Trophoblast cell (in vitro differentiated cells and primary cell): Measurements from ENCODE around the gene SLC35F1.
A peak's percentile ranks its signal among the peaks of the same experiment; 100 is the strongest.

Experiments
- DNase-seq, 2 donors: peaks; one replicate each; pipeline ENCODE4 v3.0.0-alpha.2; 2016
- H2AFZ ChIP-seq: 2 replicates; pipeline ENCODE4 v1.6.1; 2013; ENCODE audit warnings: low read length, moderate library complexity, mild to moderate bottlenecking; ENCODE audit not compliant: insufficient read depth, poor library complexity
- H2AK5ac ChIP-seq: 2 replicates; pipeline ENCODE4 v1.6.1; 2013; ENCODE audit warnings: mild to moderate bottlenecking, low read length
- H2BK120ac ChIP-seq: 2 replicates; pipeline ENCODE4 v1.6.1; 2013; ENCODE audit warnings: low read length, mild to moderate bottlenecking, moderate library complexity; ENCODE audit not compliant: insufficient read depth, poor library complexity
- H2BK12ac ChIP-seq: 2 replicates; pipeline ENCODE4 v1.6.1; 2013; ENCODE audit warnings: mild to moderate bottlenecking, low read length, moderate library complexity
- H2BK5ac ChIP-seq: 2 replicates; pipeline ENCODE4 v1.6.1; 2013; ENCODE audit warnings: low read length, low read depth, moderate library complexity, mild to moderate bottlenecking; ENCODE audit not compliant: poor library complexity
- H3K14ac ChIP-seq: 2 replicates; pipeline ENCODE4 v1.6.1; 2013; ENCODE audit warnings: mild to moderate bottlenecking, low read length
- H3K18ac ChIP-seq: 2 replicates; pipeline ENCODE4 v1.6.1; 2013; ENCODE audit warnings: mild to moderate bottlenecking, low read length
- H3K23ac ChIP-seq: 2 replicates; pipeline ENCODE4 v1.6.1; 2013; ENCODE audit warnings: low read length
- H3K27ac ChIP-seq: 2 replicates; pipeline ENCODE4 v1.5.1; 2013; ENCODE audit warnings: low read depth, mild to moderate bottlenecking, inconsistent platforms, low read length, moderate library complexity
- H3K27me3 ChIP-seq: 2 replicates; pipeline ENCODE4 v1.6.1; 2013; ENCODE audit warnings: inconsistent platforms, mild to moderate bottlenecking, low read length, moderate library complexity; ENCODE audit not compliant: insufficient read depth
- H3K36me3 ChIP-seq, 2 experiments: 1 replicate in 1 of 2; 2 replicates in 1 of 2; pipeline ENCODE4 v1.6.1; 2013; ENCODE audit warnings: low read length in 2 of 2, mild to moderate bottlenecking in 2 of 2, moderate library complexity in 1 of 2; ENCODE audit not compliant: insufficient read depth in 2 of 2, control insufficient read depth in 1 of 2
- H3K4ac ChIP-seq: 2 replicates; pipeline ENCODE4 v1.6.1; 2013; ENCODE audit warnings: low read depth, mild to moderate bottlenecking, low read length, moderate library complexity
- H3K4me1 ChIP-seq, 2 experiments: 1 replicate in 1 of 2; 2 replicates in 1 of 2; pipeline ENCODE4 v1.6.1; 2013; ENCODE audit warnings: low read length in 2 of 2, mild to moderate bottlenecking in 2 of 2, moderate library complexity in 1 of 2; ENCODE audit not compliant: insufficient read depth in 2 of 2, control insufficient read depth in 1 of 2
- H3K4me2 ChIP-seq: 2 replicates; pipeline ENCODE4 v1.6.1; 2013; ENCODE audit warnings: inconsistent platforms, mild to moderate bottlenecking, low read length, moderate library complexity
- H3K4me3 ChIP-seq: 2 replicates; pipeline ENCODE4 v1.5.1; 2013; ENCODE audit warnings: mild to moderate bottlenecking, low read depth, low read length, inconsistent platforms
- H3K79me1 ChIP-seq: one replicate; pipeline ENCODE4 v1.6.1; 2013; ENCODE audit warnings: low read length
- H3K79me2 ChIP-seq: 2 replicates; pipeline ENCODE4 v1.6.1; 2013; ENCODE audit warnings: low read length, mild to moderate bottlenecking; ENCODE audit not compliant: control insufficient read depth, insufficient read depth, poor library complexity
- H3K9ac ChIP-seq: 2 replicates; pipeline ENCODE4 v1.6.1; 2013; ENCODE audit warnings: mild to moderate bottlenecking, low read length
- H3K9me3 ChIP-seq: 2 replicates; pipeline ENCODE4 v1.6.1; 2013; ENCODE audit warnings: low read depth, mild to moderate bottlenecking, control low read depth, inconsistent platforms, low read length; ENCODE audit not compliant: insufficient read depth
- H4K12ac ChIP-seq: 2 replicates; pipeline ENCODE4 v1.6.1; 2013; ENCODE audit warnings: low read depth, mild to moderate bottlenecking, low read length, moderate library complexity
- H4K8ac ChIP-seq: 2 replicates; pipeline ENCODE4 v1.6.1; 2013; ENCODE audit warnings: low read depth, mild to moderate bottlenecking, low read length, moderate library complexity
- H4K91ac ChIP-seq: one replicate; pipeline ENCODE4 v1.6.1; 2013; ENCODE audit warnings: low read depth, mild to moderate bottlenecking, low read length, moderate library complexity
- WGBS: extraction: QIAGEN DNeasy Blood & Tissue Kit; methylation state at CpG from one replicate; pipeline ENCODE4 v1.1.7; 2013; ENCODE audit warnings: missing lambda C conversion rate; ENCODE audit not compliant: insufficient read length, insufficient coverage; ENCODE audit errors: extremely low coverage; 5-methylcytosine and 5-hydroxymethylcytosine counted together

The SLC35F1 gene

DNA sequence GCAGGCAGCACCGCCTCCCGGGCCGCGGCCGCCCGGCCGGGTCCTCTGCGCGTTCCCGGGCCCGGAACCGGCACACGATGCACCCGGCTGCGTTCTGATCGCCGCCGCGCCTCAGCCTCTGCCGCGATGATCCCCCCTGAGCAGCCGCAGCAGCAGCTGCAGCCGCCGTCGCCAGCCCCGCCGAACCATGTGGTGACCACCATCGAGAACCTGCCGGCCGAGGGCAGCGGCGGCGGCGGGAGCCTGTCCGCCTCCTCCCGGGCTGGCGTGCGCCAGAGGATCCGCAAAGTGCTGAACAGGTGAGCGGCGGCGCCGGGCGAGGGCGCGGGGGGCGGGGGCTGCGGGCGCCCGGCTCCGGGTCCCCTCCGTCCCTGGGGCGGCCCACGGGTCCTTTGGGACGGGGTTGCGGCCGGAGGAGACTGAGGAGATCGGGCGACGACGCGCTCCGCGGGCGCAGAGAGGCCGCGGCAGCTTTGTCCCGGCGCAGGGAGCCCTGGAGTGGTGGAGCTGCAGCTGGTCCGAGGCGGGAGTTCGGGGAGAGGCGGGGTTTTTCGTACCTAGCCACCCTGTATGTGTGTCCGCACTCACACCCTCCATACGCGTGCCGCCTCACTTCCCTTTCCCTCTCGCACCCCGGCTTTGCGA lies 659 bp downstream of the SLC35F1 start:
- Histone ChIP-seq H4K8ac (no peak overlapping the region), H3K4ac (no peak overlapping the region), H2BK120ac (no peak overlapping the region)

DNA sequence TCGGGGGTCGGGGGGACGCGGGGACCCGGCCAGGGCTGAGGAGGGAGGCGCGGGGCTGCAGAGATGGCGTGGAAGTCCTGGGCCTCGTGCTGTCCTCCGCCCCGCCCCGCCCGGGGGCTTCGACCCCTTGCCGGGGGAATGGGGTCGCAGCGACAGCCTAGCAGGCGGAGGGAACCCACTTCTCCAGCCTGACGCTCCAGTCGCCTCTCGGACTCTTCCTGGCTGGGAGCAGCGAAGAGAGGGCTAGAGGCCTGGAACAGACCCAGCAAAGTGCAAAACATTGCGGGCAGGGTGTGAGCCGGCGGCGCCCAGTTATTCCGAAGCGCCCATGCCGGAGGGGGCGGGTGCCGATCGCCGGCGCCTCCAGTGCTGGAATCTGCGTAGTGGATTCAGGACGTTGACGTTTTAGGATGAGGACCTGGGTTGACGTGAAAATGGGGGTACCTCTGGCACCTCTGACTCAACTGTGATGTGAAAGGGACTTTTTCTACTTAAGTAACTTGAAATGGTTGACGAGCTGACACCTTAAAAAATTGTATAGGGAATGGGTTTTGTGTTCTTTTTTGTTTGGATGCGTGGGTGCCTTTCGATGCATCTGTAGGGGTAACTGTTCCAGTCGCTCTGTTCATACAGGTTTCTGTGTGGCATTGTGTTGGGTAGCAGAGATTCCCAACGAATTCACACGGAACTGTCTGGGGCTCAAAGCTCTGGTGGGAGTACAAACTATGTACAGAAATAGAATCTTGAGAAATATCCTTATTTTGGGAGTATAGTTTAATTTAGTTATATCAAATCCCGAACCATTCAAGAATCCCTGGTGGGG lies 1.4 kb downstream of the SLC35F1 start:
- Histone ChIP-seq H3K9ac (no peak overlapping the region), H2BK5ac (no peak overlapping the region), H3K14ac (no peak overlapping the region), H3K18ac (no peak overlapping the region), H2AK5ac (no peak overlapping the region), H3K4me3 (peak overlapping the region; percentile 74), H2AFZ (peak overlapping the region; percentile 2), H3K79me1 (no peaks in the 10 kb centered on the region), H4K91ac (no peak overlapping the region), H3K36me3 (no peaks in the 10 kb centered on the region), H3K4me1 (peaks cover 4 to 6% of the 10 kb centered on the region in 2 experiments), H3K4ac (no peak overlapping the region), H3K27ac (no peak overlapping the region), H3K4me2 (peak overlapping the region; percentile 98), H4K8ac (no peak overlapping the region), H2BK120ac (no peak overlapping the region), H2BK12ac (no peak overlapping the region), H3K27me3 (peaks cover 13% of the 10 kb centered on the region), H3K9me3 (no peaks in the 10 kb centered on the region), H3K23ac (no peak overlapping the region), H3K79me2 (no peaks in the 10 kb centered on the region), H4K12ac (no peak overlapping the region)
- WGBS = no CpG with 5 or more reads among the region's 45 CpGs
- DNase-seq = no peak

More for the DNA sequence above, 659 bp downstream of the SLC35F1 start:
- Histone ChIP-seq H4K91ac (no peak overlapping the region), H3K36me3 (no peaks in the 10 kb centered on the region), H3K27me3 (peaks cover 13% of the 10 kb centered on the region), H3K27ac (no peak overlapping the region), H3K14ac (no peak overlapping the region), H3K4me1 (peaks cover 4 to 6% of the 10 kb centered on the region in 2 experiments), H3K4me2 (peak overlapping the region; percentile 98), H2BK5ac (no peak overlapping the region), H3K9me3 (no peaks in the 10 kb centered on the region), H3K79me2 (no peaks in the 10 kb centered on the region), H2AK5ac (no peak overlapping the region), H2BK12ac (no peak overlapping the region), H3K4me3 (peak overlapping the region; percentile 74), H3K79me1 (no peaks in the 10 kb centered on the region), H3K18ac (no peak overlapping the region), H3K9ac (no peak overlapping the region), H3K23ac (no peak overlapping the region), H4K12ac (no peak overlapping the region), H2AFZ (peak overlapping the region; percentile 57)
- DNase-seq = peak in 1 of 2 donors; percentile 21
- no CpG with 5 or more reads among the region's 81 CpGs for WGBS

DNA sequence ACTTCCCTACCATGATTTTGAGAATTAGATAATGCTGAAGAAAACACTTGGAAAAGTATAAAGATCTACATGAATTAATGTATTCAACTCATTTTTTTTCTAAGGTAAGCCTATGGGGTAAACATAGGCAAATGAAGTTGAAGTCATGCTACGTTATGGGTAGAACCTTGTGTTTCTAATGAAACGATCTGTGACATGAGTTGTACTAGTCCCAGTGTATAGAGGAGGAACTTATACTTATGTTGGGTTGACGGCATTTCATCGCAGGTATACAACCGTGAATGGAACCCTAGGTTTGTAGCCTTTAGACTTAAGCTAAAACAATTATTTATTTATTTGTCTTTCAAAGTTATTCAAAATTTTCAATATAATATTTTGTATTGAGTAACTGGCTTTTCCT lies 2.6 kb downstream of the SLC35F1 start:
- no peak overlapping the region for H2AK5ac ChIP-seq
- H3K79me2 ChIP-seq = no peaks in the 10 kb centered on the region
- no peak overlapping the region for H3K14ac ChIP-seq
- no peak overlapping the region for H2BK120ac ChIP-seq
- H3K4ac ChIP-seq = no peak overlapping the region
- WGBS = no CpG with 5 or more reads among the region's 5 CpGs
- no peaks in the 10 kb centered on the region for H3K79me1 ChIP-seq
- H2BK5ac ChIP-seq = no peak overlapping the region
- H3K36me3 ChIP-seq = no peaks in the 10 kb centered on the region
- no peak for DNase-seq
- no peaks in the 10 kb centered on the region for H3K9me3 ChIP-seq
- H3K9ac ChIP-seq = no peak overlapping the region
- H2AFZ ChIP-seq = no peak overlapping the region
- no peak overlapping the region for H2BK12ac ChIP-seq
- H3K4me1 ChIP-seq = peaks cover 4 to 6% of the 10 kb centered on the region in 2 experiments
- H3K27me3 ChIP-seq = peaks cover 13% of the 10 kb centered on the region
- no peak overlapping the region for H3K4me2 ChIP-seq
- no peak overlapping the region for H4K8ac ChIP-seq
- H3K27ac ChIP-seq = no peak overlapping the region
- H4K91ac ChIP-seq = no peak overlapping the region
- no peak overlapping the region for H4K12ac ChIP-seq
- no peak overlapping the region for H3K23ac ChIP-seq
- no peak overlapping the region for H3K4me3 ChIP-seq
- H3K18ac ChIP-seq = no peak overlapping the region

DNA sequence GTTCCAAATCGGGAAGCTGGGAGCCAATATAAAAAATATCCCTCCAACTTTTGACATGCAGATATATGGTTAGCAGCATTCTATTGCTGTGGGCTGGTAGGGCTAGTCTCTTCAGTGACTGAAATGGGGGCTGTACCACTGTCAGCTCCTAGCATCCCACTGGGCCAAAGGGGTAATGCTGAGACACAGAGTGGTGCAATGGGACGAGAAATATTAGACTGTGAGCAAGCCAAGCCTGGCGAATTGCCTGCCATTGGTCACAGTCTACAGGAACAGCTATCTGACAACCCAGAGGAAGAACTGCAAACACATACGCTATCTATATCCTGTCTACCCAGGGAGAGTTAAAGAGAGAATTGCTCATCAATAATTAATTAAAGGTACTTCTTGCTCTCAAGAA lies 3.5 kb downstream of the SLC35F1 start:
- no peak for DNase-seq
- H3K79me1 ChIP-seq = no peaks in the 10 kb centered on the region
- no CpG with 5 or more reads among the region's 4 CpGs for WGBS

More for the DNA sequence above, 3.5 kb downstream of the SLC35F1 start:
- Histone ChIP-seq H3K27ac (no peak overlapping the region), H3K18ac (no peak overlapping the region), H3K23ac (no peak overlapping the region), H4K91ac (no peak overlapping the region), H2BK12ac (no peak overlapping the region), H3K4me2 (no peak overlapping the region), H2AFZ (no peak overlapping the region), H4K12ac (no peak overlapping the region), H2AK5ac (no peak overlapping the region), H4K8ac (no peak overlapping the region), H3K4ac (no peak overlapping the region), H3K36me3 (no peaks in the 10 kb centered on the region), H3K9me3 (no peaks in the 10 kb centered on the region), H2BK5ac (no peak overlapping the region), H3K27me3 (peaks cover 13% of the 10 kb centered on the region), H3K4me1 (peaks cover 4 to 6% of the 10 kb centered on the region in 2 experiments), H3K9ac (no peak overlapping the region), H2BK120ac (no peak overlapping the region), H3K4me3 (no peak overlapping the region), H3K14ac (no peak overlapping the region), H3K79me2 (no peaks in the 10 kb centered on the region)
